Right atrium auricular region (tissue), 2 donors: Measurements from ENCODE around the gene SEMA3A. TPM values are rescaled to one million over a fixed set of nuclear protein-coding genes. Genes with fewer than 3 reads are reported as not detected.

Source experiments
- DNase-seq: peaks from one replicate; pipeline ENCODE4 v3.0.0-alpha.2; 2019; ENCODE audit warnings: low spot score
- H3K27ac ChIP-seq, 2 donors: fragments of 200-600 bp; sonication (generic); 1 replicate in 1 of 2; 2 replicates in 1 of 2; pipeline ENCODE4 v1.5.1; 2016 to 2019
- H3K27me3 ChIP-seq, 2 donors: fragments of 200-600 bp; sonication (generic); one replicate each; pipeline versions ENCODE4 v1.5.1 to v1.6.0; 2017 to 2019
- H3K36me3 ChIP-seq: fragments of 200-600 bp; sonication (generic); one replicate; pipeline ENCODE4 v1.5.1; 2016
- H3K4me1 ChIP-seq, 2 donors: fragments of 200-600 bp; sonication (generic); one replicate each; pipeline versions ENCODE4 v1.5.1 to v1.6.0; 2017 to 2019
- H3K4me3 ChIP-seq, 2 donors: fragments of 200-600 bp; sonication (generic); 1 replicate in 1 of 2; 2 replicates in 1 of 2; pipeline ENCODE4 v1.5.1; 2017 to 2019; ENCODE audit warnings: mild to moderate bottlenecking in 1 of 2, moderate library complexity in 1 of 2
- H3K9me3 ChIP-seq, 2 donors: fragments of 200-600 bp; sonication (generic); one replicate each; pipeline ENCODE4 v1.5.1; 2019
- CTCF ChIP-seq, 2 donors: fragments of 200-600 bp; sonication (generic); IDR thresholded peaks; one replicate each; pipeline ENCODE4 v1.5.1; 2019; ENCODE audit warnings: antibody characterized with exemption in 2 of 2
- total RNA-seq, 2 donors: library from RNA; depleted of rRNA; stranded (reverse); fragments of >200 nt; gene quantifications; one replicate each; pipeline ENCODE4 v1.1.0, GENCODE V29; 2016

Gene SEMA3A
- total RNA-seq, 2 donors from 2014 or later = 3.6 to 6.1 TPM

GRCh38 chr7:83970081-83970480 is 224.5 kb downstream of the SEMA3A start:
- no peaks in the 10 kb centered on the region for H3K4me1 ChIP-seq
- no peak for TF ChIP-seq CTCF (IDR thresholded peaks at IDR 0.05)

GRCh38 chr7:83964318-83964717 is 230.3 kb downstream of the SEMA3A start:
- Histone ChIP-seq H3K27ac (no peak overlapping the region), H3K36me3 (no peaks in the 10 kb centered on the region), H3K27me3 (no peaks in the 10 kb centered on the region), H3K4me1 (no peaks in the 10 kb centered on the region), H3K4me3 (no peak overlapping the region), H3K9me3 (no peaks in the 10 kb centered on the region)
- no peak for DNase-seq
- TF ChIP-seq CTCF (IDR thresholded peaks at IDR 0.05) = no peak

More at GRCh38 chr7:83970081-83970480, 224.5 kb downstream of the SEMA3A start:
- Histone ChIP-seq H3K27me3 (no peaks in the 10 kb centered on the region), H3K4me3 (no peak overlapping the region), H3K27ac (no peak overlapping the region), H3K9me3 (no peaks in the 10 kb centered on the region), H3K36me3 (no peaks in the 10 kb centered on the region)
- DNase-seq = no peak

GRCh38 chr7:83957333-83957732 is 237.3 kb downstream of the SEMA3A start:
- Histone ChIP-seq H3K36me3 (no peaks in the 10 kb centered on the region), H3K4me1 (no peaks in the 10 kb centered on the region), H3K9me3 (no peaks in the 10 kb centered on the region), H3K4me3 (no peak overlapping the region), H3K27me3 (no peaks in the 10 kb centered on the region), H3K27ac (no peak overlapping the region)
- DNase-seq = no peak
- no peak for TF ChIP-seq CTCF (IDR thresholded peaks at IDR 0.05)

GRCh38 chr7:83956104-83956503 is 238.5 kb downstream of the SEMA3A start:
- no peak for DNase-seq
- no peak overlapping the region for H3K4me3 ChIP-seq
- H3K27ac ChIP-seq = no peak overlapping the region
- no peaks in the 10 kb centered on the region for H3K36me3 ChIP-seq
- no peaks in the 10 kb centered on the region for H3K4me1 ChIP-seq
- no peak for TF ChIP-seq CTCF (IDR thresholded peaks at IDR 0.05)
- no peaks in the 10 kb centered on the region for H3K9me3 ChIP-seq
- H3K27me3 ChIP-seq = no peaks in the 10 kb centered on the region

GRCh38 chr7:83952236-83952635 is 242.4 kb downstream of the SEMA3A start:
- H3K4me1 ChIP-seq = no peaks in the 10 kb centered on the region
- DNase-seq = no peak
- no peak overlapping the region for H3K27ac ChIP-seq
- H3K9me3 ChIP-seq = no peaks in the 10 kb centered on the region
- H3K27me3 ChIP-seq = no peaks in the 10 kb centered on the region
- no peak overlapping the region for H3K4me3 ChIP-seq
- no peaks in the 10 kb centered on the region for H3K36me3 ChIP-seq
- TF ChIP-seq CTCF (IDR thresholded peaks at IDR 0.05) = no peak

GRCh38 chr7:83947260-83947659 is 247.3 kb downstream of the SEMA3A start:
- DNase-seq = no peak
- Histone ChIP-seq H3K36me3 (no peaks in the 10 kb centered on the region), H3K9me3 (no peaks in the 10 kb centered on the region), H3K4me3 (no peak overlapping the region), H3K27me3 (no peaks in the 10 kb centered on the region), H3K27ac (no peak overlapping the region), H3K4me1 (no peaks in the 10 kb centered on the region)
- peak in 1 of 2 donors; percentile 25 for TF ChIP-seq CTCF (IDR thresholded peaks at IDR 0.05)
